Upper lobe of left lung (tissue), 4 donors: ENCODE measurements around the gene PCSK2.

Experiments
- EP300 ChIP-seq, 4 donors: sonication (generic); formaldehyde crosslinking; IDR thresholded peaks; one replicate each; pipeline ENCODE4 v1.5.1; 2017; ENCODE audit warnings: antibody characterized with exemption in 4 of 4, control low read depth in 2 of 4
- TF ChIP-seq, protein P1 (sequence below), 6 experiments: fragments of 450-650 bp in 4 of 6; fragments of 200-600 bp in 2 of 6; sonication (generic) in 2 of 6; IDR thresholded peaks; one replicate each; pipeline ENCODE4 v1.5.1; 2016 to 2019; ENCODE audit warnings: antibody characterized with exemption in 6 of 6

DNA sequence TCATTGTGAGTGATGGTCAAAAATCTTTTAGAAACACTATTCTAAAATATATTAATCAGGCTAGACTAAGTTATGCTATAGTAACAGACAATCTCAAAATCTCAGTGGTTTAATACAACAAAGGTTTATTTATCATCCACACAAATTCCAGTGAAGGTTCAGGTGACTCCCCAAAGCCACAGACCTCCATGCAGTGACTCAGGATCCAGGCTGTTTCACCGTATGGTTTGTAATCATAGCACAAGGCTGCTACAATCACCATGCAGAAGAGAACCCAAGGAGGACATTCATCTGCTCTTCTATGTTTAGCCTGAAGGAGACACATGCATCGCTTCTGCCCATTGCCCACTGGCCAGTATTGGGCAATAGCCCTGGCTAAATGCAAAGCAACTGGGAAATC is 258.2 kb downstream of the PCSK2 start:
- no peak for TF ChIP-seq EP300 (IDR thresholded peaks at IDR 0.05)
- TF ChIP-seq, protein P1, sequence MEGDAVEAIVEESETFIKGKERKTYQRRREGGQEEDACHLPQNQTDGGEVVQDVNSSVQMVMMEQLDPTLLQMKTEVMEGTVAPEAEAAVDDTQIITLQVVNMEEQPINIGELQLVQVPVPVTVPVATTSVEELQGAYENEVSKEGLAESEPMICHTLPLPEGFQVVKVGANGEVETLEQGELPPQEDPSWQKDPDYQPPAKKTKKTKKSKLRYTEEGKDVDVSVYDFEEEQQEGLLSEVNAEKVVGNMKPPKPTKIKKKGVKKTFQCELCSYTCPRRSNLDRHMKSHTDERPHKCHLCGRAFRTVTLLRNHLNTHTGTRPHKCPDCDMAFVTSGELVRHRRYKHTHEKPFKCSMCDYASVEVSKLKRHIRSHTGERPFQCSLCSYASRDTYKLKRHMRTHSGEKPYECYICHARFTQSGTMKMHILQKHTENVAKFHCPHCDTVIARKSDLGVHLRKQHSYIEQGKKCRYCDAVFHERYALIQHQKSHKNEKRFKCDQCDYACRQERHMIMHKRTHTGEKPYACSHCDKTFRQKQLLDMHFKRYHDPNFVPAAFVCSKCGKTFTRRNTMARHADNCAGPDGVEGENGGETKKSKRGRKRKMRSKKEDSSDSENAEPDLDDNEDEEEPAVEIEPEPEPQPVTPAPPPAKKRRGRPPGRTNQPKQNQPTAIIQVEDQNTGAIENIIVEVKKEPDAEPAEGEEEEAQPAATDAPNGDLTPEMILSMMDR (IDR thresholded peaks at IDR 0.05): no peak
